Ascending aorta (tissue), 2 donors: ENCODE measurements around the gene OCEL1. TPM values are rescaled to one million over a fixed set of nuclear protein-coding genes. Genes with fewer than 3 reads are reported as not detected.
A peak's percentile ranks its signal among the peaks of the same experiment; 100 is the strongest.

Source experiments
- DNase-seq, 2 donors: peaks; one replicate each; pipeline ENCODE4 v3.0.0-alpha.2; 2019; ENCODE audit warnings: low spot score in 2 of 2
- H3K27ac ChIP-seq, 2 donors: fragments of 200-600 bp; sonication (generic); one replicate each; pipeline ENCODE4 v1.5.1; 2016 to 2017; ENCODE audit warnings: mild to moderate bottlenecking in 1 of 2
- H3K27me3 ChIP-seq: fragments of 200-600 bp; sonication (generic); one replicate; pipeline ENCODE4 v1.5.1; 2017
- H3K36me3 ChIP-seq, 2 donors: fragments of 200-600 bp; sonication (generic); one replicate each; pipeline ENCODE4 v1.5.1; 2016
- H3K4me1 ChIP-seq, 2 donors: fragments of 200-600 bp; sonication (generic); one replicate each; pipeline ENCODE4 v1.5.1; 2016 to 2017; ENCODE audit warnings: mild to moderate bottlenecking in 1 of 2
- H3K4me3 ChIP-seq, 2 donors: fragments of 200-600 bp; sonication (generic); one replicate each; pipeline ENCODE4 v1.5.1; 2016 to 2017; ENCODE audit warnings: mild to moderate bottlenecking in 1 of 2
- H3K9me3 ChIP-seq, 2 donors: fragments of 200-600 bp; sonication (generic); one replicate each; pipeline ENCODE4 v1.5.1; 2016
- intact Hi-C: fragments of 100-400 bp; cut with DNase I; formaldehyde crosslinking; loops from one replicate; pipeline ENCODE4 v1.15.1; 2023
- total RNA-seq: library from RNA; depleted of rRNA; stranded (reverse); fragments of >200 nt; gene quantifications from one replicate; pipeline ENCODE4 v1.1.0, GENCODE V29; 2016
- TF ChIP-seq, protein P1 (sequence below), 3 experiments: fragments of 200-600 bp in 2 of 3; fragments of 450-650 bp in 1 of 3; sonication (generic) in 2 of 3; IDR thresholded peaks; one replicate each; pipeline ENCODE4 v1.5.1; 2016 to 2019; ENCODE audit warnings: antibody characterized with exemption in 3 of 3, mild to moderate bottlenecking in 1 of 3, moderate library complexity in 1 of 3

OCEL1 gene
- total RNA-seq, 1 donor from 2014 or later, result 13.7 TPM

DNA sequence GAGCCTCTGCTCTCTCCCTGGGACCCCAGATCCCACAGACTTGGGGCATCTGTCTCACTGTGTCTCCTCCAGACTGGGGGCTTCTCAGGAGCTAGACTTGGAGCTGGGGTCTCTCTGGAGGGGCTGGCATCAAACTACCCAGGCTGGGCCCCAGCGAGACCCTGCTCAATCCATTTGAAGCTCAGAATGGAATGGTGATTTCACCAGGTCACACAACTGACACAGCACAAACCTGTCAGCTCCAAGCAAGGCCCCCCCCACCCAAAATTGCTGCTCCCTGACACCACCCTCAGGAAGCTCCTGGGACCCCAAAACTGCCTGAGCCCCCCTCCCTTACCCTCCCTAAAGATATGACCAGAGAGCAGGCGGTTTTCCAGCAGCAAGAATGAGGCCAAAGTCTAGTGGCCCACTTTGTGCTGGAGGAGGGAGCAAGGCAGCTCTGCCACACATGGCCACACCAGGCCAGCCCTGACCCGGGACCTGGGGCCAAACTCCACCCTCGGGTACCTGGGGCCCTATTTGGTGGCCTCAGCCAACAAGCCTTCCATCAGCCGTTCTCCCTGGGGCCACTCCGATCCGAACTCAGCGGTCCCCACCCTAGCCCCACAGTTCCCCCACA lies 17.3 kb downstream of the OCEL1 start:
- TF ChIP-seq, protein P1, sequence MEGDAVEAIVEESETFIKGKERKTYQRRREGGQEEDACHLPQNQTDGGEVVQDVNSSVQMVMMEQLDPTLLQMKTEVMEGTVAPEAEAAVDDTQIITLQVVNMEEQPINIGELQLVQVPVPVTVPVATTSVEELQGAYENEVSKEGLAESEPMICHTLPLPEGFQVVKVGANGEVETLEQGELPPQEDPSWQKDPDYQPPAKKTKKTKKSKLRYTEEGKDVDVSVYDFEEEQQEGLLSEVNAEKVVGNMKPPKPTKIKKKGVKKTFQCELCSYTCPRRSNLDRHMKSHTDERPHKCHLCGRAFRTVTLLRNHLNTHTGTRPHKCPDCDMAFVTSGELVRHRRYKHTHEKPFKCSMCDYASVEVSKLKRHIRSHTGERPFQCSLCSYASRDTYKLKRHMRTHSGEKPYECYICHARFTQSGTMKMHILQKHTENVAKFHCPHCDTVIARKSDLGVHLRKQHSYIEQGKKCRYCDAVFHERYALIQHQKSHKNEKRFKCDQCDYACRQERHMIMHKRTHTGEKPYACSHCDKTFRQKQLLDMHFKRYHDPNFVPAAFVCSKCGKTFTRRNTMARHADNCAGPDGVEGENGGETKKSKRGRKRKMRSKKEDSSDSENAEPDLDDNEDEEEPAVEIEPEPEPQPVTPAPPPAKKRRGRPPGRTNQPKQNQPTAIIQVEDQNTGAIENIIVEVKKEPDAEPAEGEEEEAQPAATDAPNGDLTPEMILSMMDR (IDR thresholded peaks at IDR 0.05), result no peak
- Histone ChIP-seq H3K27ac (peak overlapping the region; percentile 78 to 85), H3K27me3 (no peaks in the 10 kb centered on the region), H3K9me3 (no peaks in the 10 kb centered on the region), H3K4me3 (peak overlapping the region; percentile 90 to 97), H3K36me3 (peaks cover 3 to 5% of the 10 kb centered on the region in 2 donors), H3K4me1 (peaks cover 3 to 32% of the 10 kb centered on the region in 2 donors)
- intact Hi-C loops, result no loop called here
- no peak for DNase-seq

DNA sequence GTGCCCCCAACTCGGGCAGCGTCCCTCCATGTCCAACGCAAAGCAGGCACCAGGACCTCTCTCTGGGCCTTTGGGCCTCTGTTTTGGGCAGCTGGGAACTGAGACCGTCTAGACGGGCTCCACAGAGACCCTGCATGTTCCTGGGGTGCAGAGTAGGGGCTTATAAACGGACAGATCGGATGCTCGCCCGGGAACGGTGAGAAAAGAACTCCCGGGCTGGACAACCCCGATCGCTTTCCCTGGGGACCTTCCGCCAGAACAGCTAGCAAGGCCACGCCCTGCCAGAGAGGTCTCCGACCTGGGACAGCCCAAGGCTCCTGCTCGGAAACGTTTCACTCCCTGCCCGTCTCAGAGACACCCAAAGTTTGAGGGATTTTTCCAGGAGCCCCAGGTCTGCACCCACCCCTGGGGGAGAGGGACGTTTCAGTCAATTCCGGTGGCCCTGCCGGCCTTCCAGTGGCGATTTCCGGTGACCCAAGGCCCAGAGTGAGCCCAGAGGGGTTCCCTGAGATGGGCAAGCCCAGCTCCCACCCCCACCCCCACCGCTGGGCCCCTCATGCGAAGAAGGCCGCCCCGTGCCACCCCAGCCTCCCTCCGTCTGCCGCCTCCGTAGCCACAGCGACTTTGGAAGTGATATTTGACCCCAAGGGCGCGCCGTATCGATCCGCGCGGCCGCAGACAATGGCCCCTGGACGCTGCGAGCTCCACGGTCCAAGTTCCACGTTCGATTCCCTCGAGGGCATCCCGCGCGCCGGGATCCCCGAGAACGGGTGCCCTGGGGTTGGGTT lies 18.0 kb downstream of the OCEL1 start:
- peak in 1 of 2 donors; percentile 76 for DNase-seq
- Histone ChIP-seq H3K4me1 (peaks cover 3 to 32% of the 10 kb centered on the region in 2 donors), H3K36me3 (peaks cover 0 to 5% of the 10 kb centered on the region in 2 donors), H3K27ac (peak overlapping the region; percentile 78 to 85), H3K4me3 (peak overlapping the region; percentile 90 to 97), H3K27me3 (no peaks in the 10 kb centered on the region), H3K9me3 (no peaks in the 10 kb centered on the region)
- intact Hi-C loops, result loop anchor here (1.0 to 2.0 kb wide), 2 partner anchors 29 to 169 kb away; partner anchors contain the start of genes HAUS8, MYO9B and USE1
- TF ChIP-seq, protein P1 (IDR thresholded peaks at IDR 0.05), result no peak

DNA sequence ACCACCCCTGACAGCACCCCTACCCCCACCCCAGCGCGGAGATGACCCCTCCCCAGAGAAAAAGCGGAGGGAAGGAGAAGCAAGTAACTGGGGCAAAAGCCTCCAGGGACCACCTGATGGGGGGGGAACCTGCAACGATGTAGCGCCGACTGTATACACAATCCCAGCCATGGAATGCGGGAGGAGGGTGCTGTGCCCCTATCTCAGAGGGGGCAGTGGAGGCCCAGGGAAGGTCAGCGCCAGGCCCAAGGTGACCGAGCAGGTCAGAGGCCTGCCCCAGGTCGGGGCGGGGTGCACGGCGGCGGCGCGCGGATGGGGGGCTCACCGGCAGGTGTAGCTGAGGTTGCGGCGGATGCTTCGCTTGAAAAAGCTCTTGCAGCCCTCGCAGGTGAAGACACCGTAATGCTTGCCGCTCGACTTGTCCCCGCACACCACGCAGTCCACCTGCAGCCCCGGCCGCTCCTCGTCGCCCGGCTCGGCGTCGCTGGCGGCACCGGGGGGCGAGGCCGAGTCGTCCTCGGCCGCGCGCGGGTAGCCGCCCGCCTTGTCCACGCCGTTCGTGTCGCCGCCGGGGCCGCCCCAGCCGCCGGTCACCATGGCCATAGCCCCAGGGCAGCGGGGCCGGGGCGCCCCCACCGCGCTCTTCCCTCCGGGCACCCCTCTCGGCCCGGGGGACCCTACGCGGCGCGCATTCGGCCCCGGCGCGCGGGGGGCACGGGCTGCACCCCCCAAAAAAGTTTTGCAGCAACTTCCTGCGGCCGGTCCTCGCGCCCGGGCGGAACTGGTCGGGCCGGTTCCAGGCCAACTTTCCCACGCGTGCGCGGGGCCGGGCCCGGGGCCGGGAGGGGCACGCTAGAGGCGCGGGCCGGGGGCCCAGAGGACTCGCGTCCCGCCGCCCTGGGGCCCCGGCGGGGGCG lies 18.9 kb downstream of the OCEL1 start:
- no peak for DNase-seq
- no peaks in the 10 kb centered on the region for H3K9me3 ChIP-seq
- H3K27me3 ChIP-seq, result no peaks in the 10 kb centered on the region
- H3K27ac ChIP-seq, result peak overlapping the region; percentile 78 to 85
- H3K4me1 ChIP-seq, result peaks cover 3 to 32% of the 10 kb centered on the region in 2 donors
- H3K36me3 ChIP-seq, result peaks cover 0 to 4% of the 10 kb centered on the region in 2 donors
- H3K4me3 ChIP-seq, result peak overlapping the region; percentile 90 to 97
- intact Hi-C loops, result loop anchor here (1.0 to 5.0 kb wide), 4 partner anchors 19 to 170 kb away; partner anchors contain the start of genes ABHD8, HAUS8, MYO9B and OCEL1
- TF ChIP-seq, protein P1 (IDR thresholded peaks at IDR 0.05), result no peak

DNA sequence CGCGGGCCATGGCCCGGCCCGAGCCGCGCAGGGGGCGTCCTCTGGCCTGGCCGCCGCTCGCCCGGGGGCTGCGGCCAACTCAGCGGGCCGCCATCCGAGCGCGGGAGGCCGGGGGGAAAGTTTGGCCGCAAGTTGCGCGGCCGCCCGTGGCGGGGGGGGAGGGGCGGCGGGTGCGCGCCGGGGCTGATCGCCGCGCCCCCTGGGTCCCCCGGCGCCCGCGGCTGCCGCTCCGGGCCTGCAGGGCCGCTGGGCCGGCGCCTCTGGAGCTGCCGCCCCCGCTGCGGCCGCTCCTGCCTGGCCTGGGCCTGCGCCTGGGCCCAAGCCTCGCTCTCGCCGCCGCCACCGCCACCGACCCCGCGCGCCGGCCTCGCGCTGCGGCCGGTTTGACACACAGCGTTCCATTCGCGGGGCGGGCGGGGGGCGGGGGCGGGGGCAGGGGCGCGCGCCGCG lies 19.5 kb downstream of the OCEL1 start, which contains the start of gene NR2F6:
Gene NR2F6, minus strand, starts transcription at position 385 of the 450 bp plus-strand sequence. CDS start 699 bp downstream, outside the sequence.
- no peak for DNase-seq
- TF ChIP-seq, protein P1 (IDR thresholded peaks at IDR 0.05), result no peak
- Histone ChIP-seq H3K9me3 (no peaks in the 10 kb centered on the region), H3K27ac (peak within 1 kb of the TSS; percentile 82 to 85), H3K27me3 (no peaks in the 10 kb centered on the region), H3K36me3 (no peaks in the 10 kb centered on the region), H3K4me3 (peak within 1 kb of the TSS; percentile 90 to 97), H3K4me1 (peaks cover 3 to 32% of the 10 kb centered on the region in 2 donors)
- intact Hi-C loops, result loop anchor here (1.0 to 5.0 kb wide), 3 partner anchors 19 to 171 kb away; partner anchors contain the start of genes ABHD8, HAUS8, MYO9B and OCEL1
